Cortex of kidney (tissue), 1 donor: ENCODE data around the gene S100A7.

ENCODE experiments used
- DNase-seq: peaks from one replicate; lab custom pipeline; 2025; lab: John Stamatoyannopoulos, UW

S100A7 gene

GRCh38 chr1:153460551-153460950 lies at the start of gene S100A7:
Gene S100A7, minus strand, starts transcription at chr1:153460651. Its CDS starts 1,638 bp downstream, at chr1:153459013.
- no peak for DNase-seq

- no peak for DNase-seq
These were observed 49.4 kb upstream of the S100A7 start for GRCh38 chr1:153509729-153510354.

GRCh38 chr1:153509036-153509435 lies 48.6 kb upstream of the S100A7 start:
- no peak for DNase-seq

- DNase-seq = no peak
These were observed 47.6 kb upstream of the S100A7 start for GRCh38 chr1:153507926-153508583.

- no peak for DNase-seq
These were observed 46.5 kb upstream of the S100A7 start for GRCh38 chr1:153506831-153507413.

GRCh38 chr1:153506386-153506785 lies 45.9 kb upstream of the S100A7 start:
- no peak for DNase-seq

- DNase-seq = no peak
These were observed 45.1 kb upstream of the S100A7 start for GRCh38 chr1:153505576-153505975.

GRCh38 chr1:153503766-153504165 lies 43.3 kb upstream of the S100A7 start:
- DNase-seq = no peak

- no peak for DNase-seq
These were observed 38.3 kb upstream of the S100A7 start for GRCh38 chr1:153498746-153499145.

- no peak for DNase-seq
These were observed 35.1 kb upstream of the S100A7 start for GRCh38 chr1:153495536-153495935.

- DNase-seq = no peak
These were observed 34.6 kb upstream of the S100A7 start for GRCh38 chr1:153494976-153495535.

- DNase-seq = no peak
These were observed 33.0 kb upstream of the S100A7 start for GRCh38 chr1:153493343-153493960.

- DNase-seq = no peak
These were observed 30.0 kb upstream of the S100A7 start for GRCh38 chr1:153490272-153491051.

- DNase-seq = no peak
These were observed 28.3 kb upstream of the S100A7 start for GRCh38 chr1:153488731-153489130.

GRCh38 chr1:153487707-153488106 lies 27.3 kb upstream of the S100A7 start:
- no peak for DNase-seq

- no peak for DNase-seq
These were observed 25.4 kb upstream of the S100A7 start for GRCh38 chr1:153485863-153486262.

- no peak for DNase-seq
These were observed 23.3 kb upstream of the S100A7 start for GRCh38 chr1:153483776-153484175.

- DNase-seq = no peak
These were observed 20.7 kb upstream of the S100A7 start for GRCh38 chr1:153481124-153481523.

- no peak for DNase-seq
These were observed 18.5 kb upstream of the S100A7 start for GRCh38 chr1:153478692-153479618.

GRCh38 chr1:153478047-153478691 lies 17.7 kb upstream of the S100A7 start:
- no peak for DNase-seq
